ENCODE measurements around the gene THSD7A. TPM values are rescaled to one million over a fixed set of nuclear protein-coding genes. Genes with fewer than 3 reads are reported as not detected.

THSD7A gene
- total and polyA plus RNA-seq, 2 donors = 4.5 to 30.8 TPM

GRCh38 chr7:11833431-11833830 is 1.4 kb upstream of the THSD7A start:
- no peak overlapping the region for H3K4me3 ChIP-seq (ENCODE audit: low read depth, low read length)
- WGBS = 53% methylated on average over 6 of the region's 6 CpGs
- no peaks in the 10 kb centered on the region for H3K36me3 ChIP-seq (ENCODE audit: insufficient read depth)
- no peak for DNase-seq (ENCODE audit: extremely low spot score)
- H3K4me1 ChIP-seq (ENCODE audit: insufficient read depth) = no peaks in the 10 kb centered on the region
- no peak overlapping the region for H3K27ac ChIP-seq (ENCODE audit: low read depth)

GRCh38 chr7:11831156-11831735 is 752 bp downstream of the THSD7A start:
- Histone ChIP-seq H3K27ac (ENCODE audit: low read depth) (peak overlapping the region; percentile 74), H3K36me3 (ENCODE audit: insufficient read depth) (no peaks in the 10 kb centered on the region)
- WGBS = under 1% methylated on average over 8 of the region's 8 CpGs

GRCh38 chr7:11830582-11831155 is 1.3 kb downstream of the THSD7A start:
- no peaks in the 10 kb centered on the region for H3K4me1 ChIP-seq (ENCODE audit: insufficient read depth)
- DNase-seq (ENCODE audit: extremely low spot score) = no peak
- H3K36me3 ChIP-seq (ENCODE audit: insufficient read depth) = no peaks in the 10 kb centered on the region
- 2% methylated on average over 7 of the region's 7 CpGs for WGBS
- H3K4me3 ChIP-seq (ENCODE audit: low read depth, low read length) = peak overlapping the region; percentile 73
- H3K27ac ChIP-seq (ENCODE audit: low read depth) = no peak overlapping the region

More at GRCh38 chr7:11831156-11831735, 752 bp downstream of the THSD7A start:
- Histone ChIP-seq H3K4me1 (ENCODE audit: insufficient read depth) (no peaks in the 10 kb centered on the region), H3K4me3 (ENCODE audit: low read depth, low read length) (peak overlapping the region; percentile 73)
- DNase-seq (ENCODE audit: extremely low spot score) = peak; percentile 39

- DNase-seq (ENCODE audit: extremely low spot score) = no peak
- Histone ChIP-seq H3K36me3 (ENCODE audit: insufficient read depth) (no peaks in the 10 kb centered on the region), H3K4me1 (ENCODE audit: insufficient read depth) (no peaks in the 10 kb centered on the region), H3K4me3 (ENCODE audit: low read depth, low read length) (no peak overlapping the region), H3K27ac (ENCODE audit: low read depth) (no peak overlapping the region)
These were observed 2.0 kb downstream of the THSD7A start for GRCh38 chr7:11829954-11830353.

- 98% methylated on average over 11 of the region's 11 CpGs for WGBS
- DNase-seq (ENCODE audit: extremely low spot score) = no peak
- H3K27ac ChIP-seq (ENCODE audit: low read depth) = no peak overlapping the region
These were observed 12.1 kb downstream of the THSD7A start for GRCh38 chr7:11819947-11820346.

GRCh38 chr7:11819271-11819670 is 12.7 kb downstream of the THSD7A start:
- Histone ChIP-seq H3K36me3 (ENCODE audit: insufficient read depth) (no peaks in the 10 kb centered on the region), H3K4me1 (ENCODE audit: insufficient read depth) (no peaks in the 10 kb centered on the region), H3K27ac (ENCODE audit: low read depth) (no peak overlapping the region), H3K4me3 (ENCODE audit: low read depth, low read length) (no peak overlapping the region)
- no peak for DNase-seq (ENCODE audit: extremely low spot score)
- WGBS = 97% methylated on average over 5 of the region's 5 CpGs

More at GRCh38 chr7:11819947-11820346, 12.1 kb downstream of the THSD7A start:
- H3K36me3 ChIP-seq (ENCODE audit: insufficient read depth) = no peaks in the 10 kb centered on the region
- H3K4me3 ChIP-seq (ENCODE audit: low read depth, low read length) = no peak overlapping the region
- no peaks in the 10 kb centered on the region for H3K4me1 ChIP-seq (ENCODE audit: insufficient read depth)

- Histone ChIP-seq H3K36me3 (ENCODE audit: insufficient read depth) (no peaks in the 10 kb centered on the region), H3K27ac (ENCODE audit: low read depth) (no peak overlapping the region), H3K4me1 (ENCODE audit: insufficient read depth) (no peaks in the 10 kb centered on the region), H3K4me3 (ENCODE audit: low read depth, low read length) (no peak overlapping the region)
- DNase-seq (ENCODE audit: extremely low spot score) = no peak
- WGBS = 83% methylated on average over 4 of the region's 4 CpGs
These were observed 13.7 kb downstream of the THSD7A start for GRCh38 chr7:11818281-11818680.

- no peak for DNase-seq (ENCODE audit: extremely low spot score)
- no peaks in the 10 kb centered on the region for H3K36me3 ChIP-seq (ENCODE audit: insufficient read depth)
- no peak overlapping the region for H3K4me3 ChIP-seq (ENCODE audit: low read depth, low read length)
- H3K4me1 ChIP-seq (ENCODE audit: insufficient read depth) = no peaks in the 10 kb centered on the region
- no peak overlapping the region for H3K27ac ChIP-seq (ENCODE audit: low read depth)
- WGBS = 37% methylated on average over 4 of the region's 4 CpGs
These were observed 14.8 kb downstream of the THSD7A start for GRCh38 chr7:11817111-11817740.

GRCh38 chr7:11811709-11812108 is 20.3 kb downstream of the THSD7A start:
- H3K4me3 ChIP-seq (ENCODE audit: low read depth, low read length) = no peak overlapping the region
- no peaks in the 10 kb centered on the region for H3K36me3 ChIP-seq (ENCODE audit: insufficient read depth)
- no peak for DNase-seq (ENCODE audit: extremely low spot score)
- H3K4me1 ChIP-seq (ENCODE audit: insufficient read depth) = no peaks in the 10 kb centered on the region
- no peak overlapping the region for H3K27ac ChIP-seq (ENCODE audit: low read depth)

GRCh38 chr7:11810043-11810625 is 21.9 kb downstream of the THSD7A start:
- Histone ChIP-seq H3K4me1 (ENCODE audit: insufficient read depth) (no peaks in the 10 kb centered on the region), H3K36me3 (ENCODE audit: insufficient read depth) (no peaks in the 10 kb centered on the region), H3K4me3 (ENCODE audit: low read depth, low read length) (no peak overlapping the region), H3K27ac (ENCODE audit: low read depth) (no peak overlapping the region)
- WGBS = 80% methylated on average over 4 of the region's 4 CpGs
- no peak for DNase-seq (ENCODE audit: extremely low spot score)

GRCh38 chr7:11807000-11807399 is 25.0 kb downstream of the THSD7A start:
- H3K4me3 ChIP-seq (ENCODE audit: low read depth, low read length) = no peak overlapping the region
- DNase-seq (ENCODE audit: extremely low spot score) = no peak
- no peaks in the 10 kb centered on the region for H3K36me3 ChIP-seq (ENCODE audit: insufficient read depth)
- H3K27ac ChIP-seq (ENCODE audit: low read depth) = no peak overlapping the region
- WGBS = 77% methylated on average over 2 of the region's 2 CpGs
- H3K4me1 ChIP-seq (ENCODE audit: insufficient read depth) = no peaks in the 10 kb centered on the region

GRCh38 chr7:11804621-11805020 is 27.4 kb downstream of the THSD7A start:
- H3K4me3 ChIP-seq (ENCODE audit: low read depth, low read length) = no peak overlapping the region
- H3K27ac ChIP-seq (ENCODE audit: low read depth) = no peak overlapping the region

GRCh38 chr7:11795231-11795630 is 36.8 kb downstream of the THSD7A start:
- whole genome bisulfite sequencing = 86% methylated on average over 4 of the region's 4 CpGs
- H3K36me3 ChIP-seq (ENCODE audit: insufficient read depth) = no peaks in the 10 kb centered on the region
- no peaks in the 10 kb centered on the region for H3K4me1 ChIP-seq (ENCODE audit: insufficient read depth)
- no peak overlapping the region for H3K4me3 ChIP-seq (ENCODE audit: low read depth, low read length)
- H3K27ac ChIP-seq (ENCODE audit: low read depth) = no peak overlapping the region
- no peak for DNase-seq (ENCODE audit: extremely low spot score)

More at GRCh38 chr7:11804621-11805020, 27.4 kb downstream of the THSD7A start:
- Histone ChIP-seq H3K36me3 (ENCODE audit: insufficient read depth) (no peaks in the 10 kb centered on the region), H3K4me1 (ENCODE audit: insufficient read depth) (no peaks in the 10 kb centered on the region)
- WGBS = 96% methylated on average over 4 of the region's 4 CpGs
- DNase-seq (ENCODE audit: extremely low spot score) = no peak

GRCh38 chr7:11792166-11792565 is 39.8 kb downstream of the THSD7A start:
- Histone ChIP-seq H3K36me3 (ENCODE audit: insufficient read depth) (no peaks in the 10 kb centered on the region), H3K4me1 (ENCODE audit: insufficient read depth) (no peaks in the 10 kb centered on the region), H3K4me3 (ENCODE audit: low read depth, low read length) (no peak overlapping the region), H3K27ac (ENCODE audit: low read depth) (no peak overlapping the region)
- 90% methylated on average over 4 of the region's 4 CpGs for WGBS
- DNase-seq (ENCODE audit: extremely low spot score) = no peak

All from urinary bladder (tissue), 4 donors.